Vagina (tissue), 2 donors: ENCODE results near the gene WFDC5. TPM values are rescaled to one million over a fixed set of nuclear protein-coding genes. Genes with fewer than 3 reads are reported as not detected.
A peak's percentile ranks its signal among the peaks of the same experiment; 100 is the strongest.

Source experiments
- DNase-seq, 2 donors: peaks; one replicate each; pipeline ENCODE4 v3.0.0-alpha.2; 2017; ENCODE audit errors: extremely low spot score in 2 of 2
- H3K27ac ChIP-seq: fragments of 200-600 bp; sonication (generic); one replicate; pipeline ENCODE4 v1.5.1; 2019
- H3K27me3 ChIP-seq: fragments of 200-600 bp; sonication (generic); one replicate; pipeline ENCODE4 v1.5.1; 2019
- H3K36me3 ChIP-seq, 2 donors: fragments of 200-600 bp; sonication (generic); one replicate each; pipeline ENCODE4 v1.5.1; 2017 to 2019
- H3K4me1 ChIP-seq: fragments of 200-600 bp; sonication (generic); one replicate; pipeline ENCODE4 v1.5.1; 2019
- H3K4me3 ChIP-seq, 2 donors: fragments of 200-600 bp; sonication (generic); 1 replicate in 1 of 2; 2 replicates in 1 of 2; pipeline ENCODE4 v1.5.1; 2016 to 2019
- H3K9me3 ChIP-seq: fragments of 200-600 bp; sonication (generic); one replicate; pipeline ENCODE4 v1.5.1; 2019
- POLR2A ChIP-seq, 2 donors: fragments of 450-650 bp; IDR thresholded peaks; one replicate each; pipeline ENCODE4 v1.6.1; 2017; ENCODE audit warnings: antibody characterized with exemption in 2 of 2, mild to moderate bottlenecking in 2 of 2, moderate library complexity in 2 of 2
- POLR2AphosphoS5 ChIP-seq, 2 donors: sonication (generic); formaldehyde crosslinking; IDR thresholded peaks; one replicate each; pipeline ENCODE4 v1.9.0; 2017; ENCODE audit warnings: antibody characterized with exemption in 2 of 2, mild to moderate bottlenecking in 2 of 2, low read depth in 1 of 2; ENCODE audit not compliant: insufficient read depth in 1 of 2
- intact Hi-C: fragments of 100-400 bp; cut with DNase I; formaldehyde crosslinking; loops from one replicate; pipeline ENCODE4 v1.15.1; 2023
- total RNA-seq: library from RNA; depleted of rRNA; stranded (reverse); fragments of >200 nt; gene quantifications from one replicate; pipeline ENCODE4 v1.2.3, GENCODE V29; 2016
- TF ChIP-seq, protein P1 (sequence below), 3 experiments: fragments of 450-650 bp in 2 of 3; fragments of 200-600 bp in 1 of 3; sonication (generic) in 1 of 3; IDR thresholded peaks; one replicate each; pipeline ENCODE4 v1.5.1; 2017 to 2019; ENCODE audit warnings: antibody characterized with exemption in 3 of 3, mild to moderate bottlenecking in 2 of 3, moderate library complexity in 2 of 3

WFDC5 gene
- total RNA-seq, 1 donor from 2014 or later = 6.1 TPM

DNA sequence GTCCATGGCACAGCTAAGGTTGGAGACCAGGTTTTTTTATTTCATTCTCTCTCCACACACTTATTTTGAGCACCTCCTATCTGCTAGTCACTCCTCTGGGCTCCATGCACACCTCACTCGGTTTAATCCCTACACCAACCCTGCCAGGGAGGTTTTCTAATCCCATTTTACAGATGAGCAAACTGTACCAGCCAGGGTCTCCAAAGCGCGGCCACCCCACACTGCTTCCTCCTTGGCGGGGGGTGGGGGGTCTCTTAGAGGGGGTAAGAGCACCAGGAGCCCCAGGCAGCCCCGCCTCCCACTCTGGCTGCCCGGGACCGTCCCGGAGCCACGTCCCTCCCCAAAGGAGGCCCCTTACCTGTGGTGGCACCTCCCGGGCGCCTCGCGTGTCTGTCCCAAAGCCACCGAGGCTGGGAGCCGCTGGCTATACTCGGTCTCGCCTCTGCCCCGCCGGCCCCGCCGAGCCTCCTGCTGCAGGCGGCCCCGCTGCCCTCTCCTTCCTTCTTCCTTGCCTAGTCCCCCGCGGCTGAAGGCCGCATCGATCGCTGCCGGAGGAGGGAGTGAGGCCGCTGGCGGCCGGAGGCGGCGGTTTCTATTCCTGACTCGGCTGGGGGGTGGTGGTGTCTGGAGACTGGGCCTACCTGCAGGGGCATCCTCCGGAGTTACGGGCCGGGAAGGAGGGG lies 14.3 kb downstream of the WFDC5 start, which contains the start of gene KCNS1:
TSS of gene KCNS1 (minus strand) at position 565 of the 683 bp plus-strand sequence. CDS start 1,891 bp downstream, outside the sequence.
- Histone ChIP-seq H3K4me1 (peaks cover 6% of the 10 kb centered on the region), H3K4me3 (no peak within 1 kb of the TSS), H3K9me3 (no peaks in the 10 kb centered on the region), H3K27me3 (peaks cover 6% of the 10 kb centered on the region), H3K36me3 (no peaks in the 10 kb centered on the region), H3K27ac (no peak within 1 kb of the TSS)
- intact Hi-C loops = no loop called here
- TF ChIP-seq, protein P1, sequence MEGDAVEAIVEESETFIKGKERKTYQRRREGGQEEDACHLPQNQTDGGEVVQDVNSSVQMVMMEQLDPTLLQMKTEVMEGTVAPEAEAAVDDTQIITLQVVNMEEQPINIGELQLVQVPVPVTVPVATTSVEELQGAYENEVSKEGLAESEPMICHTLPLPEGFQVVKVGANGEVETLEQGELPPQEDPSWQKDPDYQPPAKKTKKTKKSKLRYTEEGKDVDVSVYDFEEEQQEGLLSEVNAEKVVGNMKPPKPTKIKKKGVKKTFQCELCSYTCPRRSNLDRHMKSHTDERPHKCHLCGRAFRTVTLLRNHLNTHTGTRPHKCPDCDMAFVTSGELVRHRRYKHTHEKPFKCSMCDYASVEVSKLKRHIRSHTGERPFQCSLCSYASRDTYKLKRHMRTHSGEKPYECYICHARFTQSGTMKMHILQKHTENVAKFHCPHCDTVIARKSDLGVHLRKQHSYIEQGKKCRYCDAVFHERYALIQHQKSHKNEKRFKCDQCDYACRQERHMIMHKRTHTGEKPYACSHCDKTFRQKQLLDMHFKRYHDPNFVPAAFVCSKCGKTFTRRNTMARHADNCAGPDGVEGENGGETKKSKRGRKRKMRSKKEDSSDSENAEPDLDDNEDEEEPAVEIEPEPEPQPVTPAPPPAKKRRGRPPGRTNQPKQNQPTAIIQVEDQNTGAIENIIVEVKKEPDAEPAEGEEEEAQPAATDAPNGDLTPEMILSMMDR (IDR thresholded peaks at IDR 0.05) = no peak
- TF ChIP-seq POLR2AphosphoS5 (IDR thresholded peaks at IDR 0.05; ENCODE audit: insufficient read depth in 1 of 2, low read depth in 1 of 2) (no peak), POLR2A (IDR thresholded peaks at IDR 0.05) (no peak)
- DNase-seq = no peak

DNA sequence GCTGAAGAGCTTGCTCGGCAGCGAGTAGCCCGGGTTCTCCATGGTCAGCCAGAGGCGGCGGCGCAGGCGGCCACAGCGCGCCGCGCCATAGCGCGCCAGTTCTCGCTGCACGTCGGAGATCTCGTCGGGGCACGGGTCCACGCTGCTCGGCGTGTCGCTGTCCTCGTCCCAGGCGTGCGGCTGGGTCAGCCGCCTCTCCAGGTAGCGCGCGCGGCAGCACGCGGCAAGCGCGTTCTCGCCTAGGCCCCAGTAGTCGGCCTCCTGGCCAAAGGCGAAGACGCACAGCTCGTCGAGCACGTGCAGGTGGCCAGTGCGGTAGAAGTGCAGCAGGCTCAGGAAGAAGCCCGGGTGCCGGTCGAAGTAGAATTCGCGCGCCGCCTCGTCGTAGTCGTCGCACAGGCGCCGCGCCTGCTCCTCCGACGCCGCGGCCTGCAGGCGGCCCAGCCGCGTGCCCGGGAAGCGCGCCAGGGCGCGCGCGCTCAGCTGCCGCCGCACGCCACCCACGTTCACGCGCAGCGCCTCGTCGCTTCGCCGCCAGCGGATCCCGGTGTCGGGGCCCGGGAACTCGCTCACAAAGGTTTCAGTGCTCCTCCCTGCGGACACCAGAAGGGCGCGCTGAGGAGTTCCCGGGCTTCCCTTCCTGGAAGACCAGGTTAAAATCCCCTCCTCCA lies 16.7 kb downstream of the WFDC5 start:
- no peak overlapping the region for H3K27ac ChIP-seq
- H3K9me3 ChIP-seq = no peaks in the 10 kb centered on the region
- H3K4me3 ChIP-seq = peak overlapping the region; percentile 0 to 27
- intact Hi-C loops = loop anchor here (10.0 kb wide), 1 partner anchor 83 kb away; no protein-coding TSS in a partner anchor
- TF ChIP-seq POLR2A (IDR thresholded peaks at IDR 0.05) (no peak), POLR2AphosphoS5 (IDR thresholded peaks at IDR 0.05; ENCODE audit: insufficient read depth in 1 of 2, low read depth in 1 of 2) (no peak)
- TF ChIP-seq, protein P1 (IDR thresholded peaks at IDR 0.05) = no peak
- DNase-seq = no peak
- H3K27me3 ChIP-seq = peaks cover 6% of the 10 kb centered on the region
- peaks cover 6% of the 10 kb centered on the region for H3K4me1 ChIP-seq
- H3K36me3 ChIP-seq = no peaks in the 10 kb centered on the region

DNA sequence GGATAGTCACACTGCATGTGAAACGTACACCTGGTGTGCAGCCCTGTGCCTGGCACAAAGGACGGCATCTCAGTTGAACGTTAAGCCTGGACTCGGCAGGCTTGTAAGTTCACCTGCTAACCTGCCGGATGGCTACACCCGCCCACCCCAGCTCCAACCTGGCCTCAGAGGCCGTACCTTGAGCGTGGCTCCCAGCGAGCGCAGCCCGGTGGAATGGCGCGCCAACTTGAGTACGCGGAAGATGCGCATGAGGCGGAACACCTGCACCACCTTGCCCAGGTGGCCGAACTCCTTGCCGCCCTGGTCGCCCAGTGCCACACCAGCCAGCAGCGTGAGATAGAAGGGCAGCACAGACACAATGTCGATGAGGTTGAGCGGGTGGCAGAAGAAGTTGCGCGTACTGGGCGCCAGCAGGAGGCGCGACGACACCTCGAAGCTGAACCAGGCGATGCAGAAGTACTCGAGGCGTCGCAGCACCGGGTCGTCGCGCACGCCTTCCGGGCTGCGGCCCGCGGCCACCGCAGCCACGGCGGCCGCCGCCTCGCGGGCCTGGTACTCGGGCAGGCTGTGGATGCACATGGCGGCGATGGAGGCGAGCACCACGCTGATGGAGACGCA lies 17.4 kb downstream of the WFDC5 start:
- Histone ChIP-seq H3K36me3 (no peaks in the 10 kb centered on the region), H3K27ac (no peak overlapping the region), H3K27me3 (peaks cover 6% of the 10 kb centered on the region), H3K4me1 (peaks cover 6% of the 10 kb centered on the region), H3K4me3 (peak overlapping the region; percentile 0 to 23), H3K9me3 (no peaks in the 10 kb centered on the region)
- intact Hi-C loops = loop anchor here (10.0 kb wide), 1 partner anchor 83 kb away; no protein-coding TSS in a partner anchor
- no peak for DNase-seq
- TF ChIP-seq, protein P1 (IDR thresholded peaks at IDR 0.05) = peak in 1 of 3 experiments; percentile 7
- TF ChIP-seq POLR2AphosphoS5 (IDR thresholded peaks at IDR 0.05; ENCODE audit: insufficient read depth in 1 of 2, low read depth in 1 of 2) (no peak), POLR2A (IDR thresholded peaks at IDR 0.05) (no peak)

DNA sequence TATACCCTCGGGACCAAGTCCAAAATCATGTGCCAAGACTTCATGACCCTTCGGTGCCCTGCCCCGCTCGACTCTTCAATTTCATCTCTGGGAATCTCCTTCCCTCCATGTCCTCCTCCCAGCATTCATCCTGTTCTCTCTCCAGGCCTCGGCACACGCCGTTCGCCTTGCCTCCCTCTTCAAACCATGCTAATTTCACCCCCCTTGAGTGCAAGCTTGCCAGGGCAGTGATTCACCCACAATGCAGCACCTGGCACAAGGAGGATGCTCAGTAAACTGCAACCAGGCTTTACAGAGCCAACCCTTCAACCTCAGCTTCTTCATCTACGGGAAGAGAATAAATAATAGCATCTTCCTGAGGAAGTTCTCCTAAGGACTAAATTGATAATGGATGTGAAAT lies 18.2 kb downstream of the WFDC5 start:
- intact Hi-C loops = loop anchor here (10.0 kb wide), 1 partner anchor 82 kb away; no protein-coding TSS in a partner anchor
- Histone ChIP-seq H3K27ac (no peak overlapping the region), H3K9me3 (no peaks in the 10 kb centered on the region), H3K4me3 (no peak overlapping the region), H3K27me3 (peaks cover 6% of the 10 kb centered on the region), H3K36me3 (no peaks in the 10 kb centered on the region), H3K4me1 (peaks cover 6% of the 10 kb centered on the region)
- no peak for TF ChIP-seq POLR2A (IDR thresholded peaks at IDR 0.05)
- no peak for TF ChIP-seq POLR2AphosphoS5 (IDR thresholded peaks at IDR 0.05; ENCODE audit: insufficient read depth in 1 of 2, low read depth in 1 of 2)
- TF ChIP-seq, protein P1 (IDR thresholded peaks at IDR 0.05) = no peak
- DNase-seq = no peak
